Mononuclear cell (primary cell): Measurements from ENCODE around the gene ECSIT. TPM values are rescaled to one million over a fixed set of nuclear protein-coding genes. Genes with fewer than 3 reads are reported as not detected.

Experiments
- H3K27me3 ChIP-seq: 2 replicates; pipeline ENCODE4 v1.6.0; 2011; ENCODE audit warnings: low read length, control low read depth; ENCODE audit not compliant: insufficient read depth
- H3K4me1 ChIP-seq: 2 replicates; pipeline ENCODE4 v1.5.1; 2011; ENCODE audit warnings: mild to moderate bottlenecking, low read length, control low read depth; ENCODE audit not compliant: insufficient read depth
- H3K4me3 ChIP-seq: 2 replicates; pipeline ENCODE4 v1.5.1; 2011; ENCODE audit warnings: mild to moderate bottlenecking, low read length, moderate library complexity
- H3K9me3 ChIP-seq: 2 replicates; pipeline ENCODE4 v1.5.1; 2011; ENCODE audit warnings: low read depth, mild to moderate bottlenecking, control low read depth, low read length
- total RNA-seq: library from RNA; depleted of rRNA; stranded (reverse); fragments of >200 nt; gene quantifications from one replicate; pipeline ENCODE4 v1.2.3, GENCODE V29; 2012

ECSIT gene
- total RNA-seq, 1 donor = 23.4 TPM

GRCh38 chr19:11556634-11557420 is 27.9 kb upstream of the ECSIT start:
- H3K27me3 ChIP-seq = no peaks in the 10 kb centered on the region
- H3K4me3 ChIP-seq = no peak overlapping the region
- H3K9me3 ChIP-seq = no peaks in the 10 kb centered on the region
- H3K4me1 ChIP-seq = peaks cover 35% of the 10 kb centered on the region

DNA sequence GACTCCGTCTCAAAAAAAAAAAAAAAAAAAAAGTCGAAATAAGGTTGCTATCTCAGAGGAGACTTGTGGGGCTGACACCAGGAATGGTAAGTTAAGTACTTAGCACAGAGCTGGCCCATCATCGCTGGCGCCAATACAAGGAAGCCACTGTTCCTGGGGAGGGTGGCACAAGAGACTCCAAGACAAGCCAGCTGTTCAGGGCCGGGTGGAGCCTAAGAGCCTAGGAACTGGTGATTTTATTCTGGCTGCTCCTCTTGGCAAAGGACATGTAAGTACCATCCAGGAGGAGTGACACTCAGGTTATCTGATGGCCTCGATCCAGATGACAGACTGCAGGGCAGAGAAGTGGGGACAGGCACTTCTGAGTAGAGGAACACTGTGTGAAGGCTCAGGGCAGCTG is 26.3 kb upstream of the ECSIT start:
- Histone ChIP-seq H3K27me3 (no peaks in the 10 kb centered on the region), H3K9me3 (no peaks in the 10 kb centered on the region), H3K4me1 (peaks cover 27% of the 10 kb centered on the region), H3K4me3 (no peak overlapping the region)

- H3K27me3 ChIP-seq = no peaks in the 10 kb centered on the region
- no peak overlapping the region for H3K4me3 ChIP-seq
- H3K4me1 ChIP-seq = peaks cover 17% of the 10 kb centered on the region
- H3K9me3 ChIP-seq = no peaks in the 10 kb centered on the region
Measured at GRCh38 chr19:11554160-11554559, 25.2 kb upstream of the ECSIT start.

GRCh38 chr19:11552666-11553372 is 23.9 kb upstream of the ECSIT start:
- Histone ChIP-seq H3K4me3 (no peak overlapping the region), H3K27me3 (no peaks in the 10 kb centered on the region), H3K9me3 (no peaks in the 10 kb centered on the region), H3K4me1 (peaks cover 7% of the 10 kb centered on the region)

GRCh38 chr19:11551603-11552235 is 22.8 kb upstream of the ECSIT start:
- no peak overlapping the region for H3K4me3 ChIP-seq
- H3K9me3 ChIP-seq = no peaks in the 10 kb centered on the region
- H3K4me1 ChIP-seq = no peaks in the 10 kb centered on the region
- H3K27me3 ChIP-seq = no peaks in the 10 kb centered on the region

GRCh38 chr19:11550265-11550664 is 21.3 kb upstream of the ECSIT start:
- Histone ChIP-seq H3K9me3 (no peaks in the 10 kb centered on the region), H3K27me3 (no peaks in the 10 kb centered on the region), H3K4me1 (no peaks in the 10 kb centered on the region), H3K4me3 (no peak overlapping the region)

GRCh38 chr19:11549386-11549953 is 20.5 kb upstream of the ECSIT start:
- Histone ChIP-seq H3K9me3 (no peaks in the 10 kb centered on the region), H3K27me3 (no peaks in the 10 kb centered on the region), H3K4me3 (no peak overlapping the region), H3K4me1 (no peaks in the 10 kb centered on the region)

DNA sequence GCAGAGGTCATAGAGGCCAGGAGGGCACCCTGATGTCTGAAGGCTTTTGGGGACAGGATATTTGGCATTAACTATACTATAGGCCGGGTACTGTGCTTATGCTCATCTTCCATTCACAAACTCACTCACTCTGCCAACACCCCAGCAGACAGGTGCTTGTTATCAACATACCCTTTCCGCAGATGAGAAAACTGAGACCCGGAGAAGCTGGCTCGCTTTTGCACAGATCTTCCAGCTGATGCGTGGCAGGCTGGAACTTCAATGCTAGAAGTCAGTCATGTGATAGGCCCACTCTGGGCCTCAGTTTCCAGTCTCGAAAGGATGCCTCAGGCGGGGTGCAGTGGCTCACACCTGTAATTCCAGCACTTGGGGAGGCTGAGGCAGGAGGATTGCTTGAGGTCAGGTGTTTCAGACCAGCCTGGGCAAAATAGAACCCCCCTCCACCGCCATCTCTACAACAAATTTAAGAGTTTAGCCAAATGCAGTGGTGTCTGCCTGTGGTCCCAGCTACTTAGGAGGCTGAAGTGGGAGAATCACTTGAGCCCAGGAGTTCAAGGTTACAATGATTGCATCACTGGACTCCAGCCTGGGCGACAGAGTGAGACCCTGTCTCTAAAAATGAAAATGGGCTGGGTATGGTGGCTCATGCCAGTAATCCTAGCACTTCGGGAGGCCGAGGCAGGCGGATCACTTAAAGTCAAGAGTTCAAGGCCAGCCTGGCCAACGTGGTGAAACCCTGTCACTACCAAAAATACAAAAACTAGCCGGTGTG is 19.2 kb upstream of the ECSIT start:
- H3K9me3 ChIP-seq = no peaks in the 10 kb centered on the region
- no peaks in the 10 kb centered on the region for H3K4me1 ChIP-seq
- H3K4me3 ChIP-seq = no peak overlapping the region
- no peaks in the 10 kb centered on the region for H3K27me3 ChIP-seq

- Histone ChIP-seq H3K9me3 (no peaks in the 10 kb centered on the region), H3K27me3 (peaks cover 6% of the 10 kb centered on the region), H3K4me3 (no peak overlapping the region), H3K4me1 (peaks cover 6% of the 10 kb centered on the region)
Measured at GRCh38 chr19:11541238-11541637, 12.3 kb upstream of the ECSIT start.

DNA sequence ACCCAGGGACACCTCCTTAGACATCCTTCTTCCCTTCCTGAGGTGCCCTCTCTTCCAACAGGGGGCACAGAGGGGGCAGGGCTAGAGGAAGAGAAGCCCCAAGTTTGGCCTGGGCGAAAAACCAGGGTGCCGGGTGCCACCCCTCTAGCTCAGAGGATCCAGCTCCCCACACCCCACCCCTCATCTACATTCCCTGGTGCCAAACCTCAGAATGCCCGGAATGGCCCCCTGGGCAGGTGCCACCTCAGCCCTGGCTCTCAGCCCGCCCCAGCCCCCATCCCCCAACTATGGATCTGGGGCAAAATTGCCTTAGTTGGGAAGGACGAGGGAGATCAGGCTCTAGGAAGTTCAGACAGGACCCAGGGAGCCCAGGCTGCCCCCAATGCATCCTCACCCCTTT is 11.7 kb upstream of the ECSIT start:
- H3K4me3 ChIP-seq = no peak overlapping the region
- H3K27me3 ChIP-seq = peaks cover 6% of the 10 kb centered on the region
- H3K4me1 ChIP-seq = peaks cover 12% of the 10 kb centered on the region
- no peaks in the 10 kb centered on the region for H3K9me3 ChIP-seq

DNA sequence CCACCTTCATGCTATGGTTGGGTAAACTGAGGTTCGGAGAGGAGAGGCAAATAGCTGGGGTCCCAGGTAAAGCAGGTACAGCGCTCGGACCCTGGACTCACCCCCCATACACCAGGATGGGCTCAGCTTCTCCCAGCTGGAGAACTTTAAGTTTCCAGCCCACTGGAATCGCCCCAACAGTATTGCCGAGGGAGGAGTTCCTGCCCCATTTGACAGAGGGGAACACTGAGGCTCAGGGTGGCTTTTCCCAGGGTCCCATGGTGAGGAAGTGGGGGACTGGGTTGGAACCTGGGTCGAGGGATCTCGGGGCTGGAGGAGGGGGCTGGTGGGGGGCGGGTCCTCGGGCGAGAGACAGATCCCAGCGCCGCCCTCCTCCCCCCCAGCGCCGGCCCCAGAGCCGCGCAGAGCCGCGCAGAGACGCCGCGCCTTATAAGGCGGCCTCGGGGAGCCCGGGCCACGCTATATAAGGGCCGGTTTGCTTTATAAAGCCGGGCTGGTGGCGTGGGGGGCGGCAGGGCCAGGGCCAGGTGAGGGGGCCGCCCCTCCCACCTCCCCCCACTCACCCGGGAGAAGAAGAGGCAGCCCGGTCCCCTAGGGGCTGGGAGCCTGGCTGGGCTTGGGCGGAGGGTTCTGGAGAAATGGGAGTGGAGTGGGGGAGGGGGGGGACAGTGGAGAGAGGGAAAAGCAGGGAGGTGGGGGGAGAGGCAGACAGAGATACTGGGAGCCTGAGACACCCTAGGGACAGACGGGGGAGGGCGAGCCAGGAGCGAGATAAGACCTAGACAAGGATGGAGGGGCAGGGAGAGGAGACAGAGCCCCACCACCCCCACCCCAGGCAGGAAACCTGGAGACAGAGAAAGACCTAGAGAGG is 10.8 kb upstream of the ECSIT start:
- Histone ChIP-seq H3K4me1 (peaks cover 15% of the 10 kb centered on the region), H3K9me3 (no peaks in the 10 kb centered on the region)

DNA sequence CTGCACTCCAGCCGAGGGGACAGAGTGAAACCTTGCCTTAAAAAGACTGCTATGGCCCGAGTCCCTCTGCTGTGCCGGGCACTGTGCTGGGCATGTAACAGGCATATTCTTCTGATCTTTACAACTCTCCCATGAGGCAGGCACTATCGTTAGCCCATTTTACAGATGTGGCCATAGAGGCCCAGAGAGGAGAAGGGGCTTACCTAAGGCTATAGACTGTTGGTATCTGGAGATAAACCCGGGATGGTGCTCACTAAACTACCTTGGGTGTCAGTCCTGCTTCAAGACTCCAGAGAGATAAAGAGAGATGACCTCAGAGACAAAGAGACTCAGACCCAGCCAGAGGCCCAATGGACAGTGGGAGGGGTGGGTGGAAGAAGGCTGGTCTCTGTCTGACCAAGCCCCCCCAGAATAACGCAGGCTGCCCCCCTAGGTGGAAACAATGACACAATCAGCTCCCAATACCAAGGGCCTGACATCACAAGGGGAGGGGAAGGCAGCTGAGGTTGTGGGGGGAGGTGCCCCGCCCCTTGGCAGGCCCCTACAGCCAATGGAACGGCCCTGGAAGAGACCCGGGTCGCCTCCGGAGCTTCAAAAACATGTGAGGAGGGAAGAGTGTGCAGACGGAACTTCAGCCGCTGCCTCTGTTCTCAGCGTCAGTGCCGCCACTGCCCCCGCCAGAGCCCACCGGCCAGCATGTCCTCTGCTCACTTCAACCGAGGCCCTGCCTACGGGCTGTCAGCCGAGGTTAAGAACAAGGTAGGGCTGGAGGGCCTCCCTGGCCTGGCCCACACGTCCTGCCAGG is 9.5 kb upstream of the ECSIT start, which contains the start of gene CNN1:
CNN1 (plus strand) TSS at position 620 of the 805 bp plus-strand sequence; CDS start at position 697, 77 bp downstream.
- H3K27me3 ChIP-seq = peaks cover 6% of the 10 kb centered on the region
- no peak within 1 kb of the TSS for H3K4me3 ChIP-seq
- H3K4me1 ChIP-seq = peaks cover 19% of the 10 kb centered on the region
- no peaks in the 10 kb centered on the region for H3K9me3 ChIP-seq

More for the DNA sequence above, 10.8 kb upstream of the ECSIT start:
- no peak overlapping the region for H3K4me3 ChIP-seq
- H3K27me3 ChIP-seq = peaks cover 6% of the 10 kb centered on the region
